ENCODE results near the gene FOXP1. TPM values are rescaled to one million over a fixed set of nuclear protein-coding genes. Genes with fewer than 3 reads are reported as not detected.

Gene FOXP1
- polyA plus RNA-seq, 1 donor (not counting 4 experiments of a cell fraction or from before 2014, with no cell fraction given): 14.6 TPM

GRCh38 chr3:71276531-71276930 lies 307.0 kb downstream of the FOXP1 start:
- no peaks in the 10 kb centered on the region for H3K36me3 ChIP-seq (ENCODE audit: control insufficient read depth in 2 of 2, extremely low read depth in 1 of 2, insufficient read depth in 2 of 2, low read length in 2 of 2)
- H3K9ac ChIP-seq (ENCODE audit: control insufficient read depth, extremely low read depth, insufficient read depth, low read length): no peak overlapping the region
- H3K4me3 ChIP-seq (ENCODE audit: control insufficient read depth in 2 of 3, extremely low read depth in 1 of 3, insufficient read depth in 2 of 3, low read depth in 1 of 3, low read length in 3 of 3): no peak overlapping the region
- no peak overlapping the region for H3K4me2 ChIP-seq (ENCODE audit: control insufficient read depth, extremely low read depth, insufficient read depth, low read depth, low read length)
- H3K4me1 ChIP-seq (ENCODE audit: control insufficient read depth, extremely low read depth, insufficient read depth, low read length): no peaks in the 10 kb centered on the region
- dilution Hi-C loops (cut with MboI; ENCODE audit: extremely low pct_ligation_motif_present, low sequenced_read_pairs): no loop called here
- H3K27me3 ChIP-seq (ENCODE audit: control insufficient read depth, extremely low read depth, insufficient read depth, low read length): peaks cover 2% of the 10 kb centered on the region
- no peak overlapping the region for H2AFZ ChIP-seq (ENCODE audit: control insufficient read depth, low read length)
- DNase-seq (ENCODE audit: low read depth, low spot score): no peak
- H4K20me1 ChIP-seq (ENCODE audit: control insufficient read depth, extremely low read depth, insufficient read depth, low read length): no peaks in the 10 kb centered on the region
- H3K9me3 ChIP-seq (ENCODE audit: control insufficient read depth, low read depth, low read length): no peaks in the 10 kb centered on the region
- H3K27ac ChIP-seq (ENCODE audit: control insufficient read depth, insufficient read depth, low read length): no peak overlapping the region
- no peak for FAIRE-seq
- no peaks in the 10 kb centered on the region for H3K9me1 ChIP-seq (ENCODE audit: control insufficient read depth, extremely low read depth, insufficient read depth, low read length)
- no peak for TF ChIP-seq EZH2 (IDR thresholded peaks at IDR 0.05; ENCODE audit: low read length)
- no peaks in the 10 kb centered on the region for H3K79me2 ChIP-seq (ENCODE audit: control insufficient read depth, insufficient read depth, low read length)

- Histone ChIP-seq H3K36me3 (ENCODE audit: control insufficient read depth in 2 of 2, extremely low read depth in 1 of 2, insufficient read depth in 2 of 2, low read length in 2 of 2) (no peaks in the 10 kb centered on the region), H4K20me1 (ENCODE audit: control insufficient read depth, extremely low read depth, insufficient read depth, low read length) (no peaks in the 10 kb centered on the region), H3K9me3 (ENCODE audit: control insufficient read depth, low read depth, low read length) (no peaks in the 10 kb centered on the region), H3K4me3 (ENCODE audit: control insufficient read depth in 2 of 3, extremely low read depth in 1 of 3, insufficient read depth in 2 of 3, low read depth in 1 of 3, low read length in 3 of 3) (no peak overlapping the region), H3K27ac (ENCODE audit: control insufficient read depth, insufficient read depth, low read length) (no peak overlapping the region), H3K4me2 (ENCODE audit: control insufficient read depth, extremely low read depth, insufficient read depth, low read depth, low read length) (no peak overlapping the region), H3K27me3 (ENCODE audit: control insufficient read depth, extremely low read depth, insufficient read depth, low read length) (peaks cover 2% of the 10 kb centered on the region), H3K79me2 (ENCODE audit: control insufficient read depth, insufficient read depth, low read length) (no peaks in the 10 kb centered on the region), H2AFZ (ENCODE audit: control insufficient read depth, low read length) (no peak overlapping the region), H3K4me1 (ENCODE audit: control insufficient read depth, extremely low read depth, insufficient read depth, low read length) (no peaks in the 10 kb centered on the region), H3K9ac (ENCODE audit: control insufficient read depth, extremely low read depth, insufficient read depth, low read length) (no peak overlapping the region), H3K9me1 (ENCODE audit: control insufficient read depth, extremely low read depth, insufficient read depth, low read length) (no peaks in the 10 kb centered on the region)
- TF ChIP-seq CTCF (optimal IDR thresholded peaks at IDR 0.05 in 1 of 3, IDR thresholded peaks at IDR 0.05 in 1 of 3, conservative IDR thresholded peaks at IDR 0.05 in 1 of 3; ENCODE audit: extremely low read depth in 1 of 3, insufficient read depth in 2 of 3, low read length in 3 of 3) (no peak), EZH2 (IDR thresholded peaks at IDR 0.05; ENCODE audit: low read length) (no peak)
- DNase-seq (ENCODE audit: low read depth, low spot score) (no peak), FAIRE-seq (no peak)
- dilution Hi-C loops (cut with MboI; ENCODE audit: extremely low pct_ligation_motif_present, low sequenced_read_pairs): no loop called here
These were observed 310.1 kb downstream of the FOXP1 start for GRCh38 chr3:71273453-71273852.

GRCh38 chr3:71271596-71271995 lies 311.9 kb downstream of the FOXP1 start:
- DNase-seq (ENCODE audit: low read depth, low spot score): no peak
- dilution Hi-C loops (cut with MboI; ENCODE audit: extremely low pct_ligation_motif_present, low sequenced_read_pairs): no loop called here
- TF ChIP-seq CTCF (optimal IDR thresholded peaks at IDR 0.05 in 1 of 3, IDR thresholded peaks at IDR 0.05 in 1 of 3, conservative IDR thresholded peaks at IDR 0.05 in 1 of 3; ENCODE audit: extremely low read depth in 1 of 3, insufficient read depth in 2 of 3, low read length in 3 of 3) (no peak), EZH2 (IDR thresholded peaks at IDR 0.05; ENCODE audit: low read length) (no peak)
- Histone ChIP-seq H3K27me3 (ENCODE audit: control insufficient read depth, extremely low read depth, insufficient read depth, low read length) (peaks cover 2% of the 10 kb centered on the region), H3K27ac (ENCODE audit: control insufficient read depth, insufficient read depth, low read length) (no peak overlapping the region), H3K4me3 (ENCODE audit: control insufficient read depth in 2 of 3, extremely low read depth in 1 of 3, insufficient read depth in 2 of 3, low read depth in 1 of 3, low read length in 3 of 3) (no peak overlapping the region), H3K79me2 (ENCODE audit: control insufficient read depth, insufficient read depth, low read length) (no peaks in the 10 kb centered on the region), H3K9ac (ENCODE audit: control insufficient read depth, extremely low read depth, insufficient read depth, low read length) (no peak overlapping the region), H3K9me1 (ENCODE audit: control insufficient read depth, extremely low read depth, insufficient read depth, low read length) (no peaks in the 10 kb centered on the region), H4K20me1 (ENCODE audit: control insufficient read depth, extremely low read depth, insufficient read depth, low read length) (no peaks in the 10 kb centered on the region), H3K9me3 (ENCODE audit: control insufficient read depth, low read depth, low read length) (no peaks in the 10 kb centered on the region), H3K4me2 (ENCODE audit: control insufficient read depth, extremely low read depth, insufficient read depth, low read depth, low read length) (no peak overlapping the region), H2AFZ (ENCODE audit: control insufficient read depth, low read length) (no peak overlapping the region), H3K36me3 (ENCODE audit: control insufficient read depth in 2 of 2, extremely low read depth in 1 of 2, insufficient read depth in 2 of 2, low read length in 2 of 2) (no peaks in the 10 kb centered on the region), H3K4me1 (ENCODE audit: control insufficient read depth, extremely low read depth, insufficient read depth, low read length) (no peaks in the 10 kb centered on the region)
- no peak for FAIRE-seq

Measured in keratinocyte (primary cell).